ENCODE data around the gene ZNF503.
A peak's percentile ranks its signal among the peaks of the same experiment; 100 is the strongest.

The ZNF503 gene

GRCh38 chr10:75379212-75379724, 22.3 kb downstream of the ZNF503 start:
- no peak overlapping the region for H3K4me2 ChIP-seq (ENCODE audit: low read length)
- no peaks in the 10 kb centered on the region for H3K79me1 ChIP-seq (ENCODE audit: low read length)
- no peak overlapping the region for H3K18ac ChIP-seq (ENCODE audit: low read length)
- H3K36me3 ChIP-seq (ENCODE audit: control insufficient read depth in 1 of 2, insufficient read depth in 2 of 2, low read length in 2 of 2): no peaks in the 10 kb centered on the region
- no peaks in the 10 kb centered on the region for H3K27me3 ChIP-seq (ENCODE audit: insufficient read depth, low read length)
- H2AK5ac ChIP-seq (ENCODE audit: low read length): no peak overlapping the region
- H2BK5ac ChIP-seq (ENCODE audit: low read depth, low read length, poor library complexity): no peak overlapping the region
- no peak overlapping the region for H3K9ac ChIP-seq (ENCODE audit: low read length)
- H2BK12ac ChIP-seq (ENCODE audit: low read length): no peak overlapping the region
- no peaks in the 10 kb centered on the region for H3K4me1 ChIP-seq (ENCODE audit: control insufficient read depth in 1 of 2, insufficient read depth in 2 of 2, low read length in 2 of 2)
- H4K8ac ChIP-seq (ENCODE audit: low read depth, low read length): no peak overlapping the region
- no peak overlapping the region for H3K27ac ChIP-seq (ENCODE audit: low read depth, low read length)
- H2BK120ac ChIP-seq (ENCODE audit: insufficient read depth, low read length, poor library complexity): no peak overlapping the region
- H3K79me2 ChIP-seq (ENCODE audit: control insufficient read depth, insufficient read depth, low read length, poor library complexity): no peaks in the 10 kb centered on the region
- H4K91ac ChIP-seq (ENCODE audit: low read depth, low read length): no peak overlapping the region
- no peak overlapping the region for H2AFZ ChIP-seq (ENCODE audit: insufficient read depth, low read length, poor library complexity)
- H3K4me3 ChIP-seq (ENCODE audit: low read depth, low read length): no peak overlapping the region
- H3K4ac ChIP-seq (ENCODE audit: low read depth, low read length): no peak overlapping the region
- H4K12ac ChIP-seq (ENCODE audit: low read depth, low read length): no peak overlapping the region
- DNase-seq: no peak
- H3K14ac ChIP-seq (ENCODE audit: low read length): no peak overlapping the region
- no peak overlapping the region for H3K23ac ChIP-seq (ENCODE audit: low read length)
- no peaks in the 10 kb centered on the region for H3K9me3 ChIP-seq (ENCODE audit: insufficient read depth, low read depth, low read length)
- no CpG with 5 or more reads among the region's 10 CpGs for WGBS (ENCODE audit: extremely low coverage, insufficient coverage, insufficient read length)

- H2BK120ac ChIP-seq (ENCODE audit: insufficient read depth, low read length, poor library complexity): no peak overlapping the region
- H2AK5ac ChIP-seq (ENCODE audit: low read length): no peak overlapping the region
- no peak overlapping the region for H3K9ac ChIP-seq (ENCODE audit: low read length)
- H3K4me1 ChIP-seq (ENCODE audit: control insufficient read depth in 1 of 2, insufficient read depth in 2 of 2, low read length in 2 of 2): no peaks in the 10 kb centered on the region
- no peak overlapping the region for H3K4ac ChIP-seq (ENCODE audit: low read depth, low read length)
- no peaks in the 10 kb centered on the region for H3K27me3 ChIP-seq (ENCODE audit: insufficient read depth, low read length)
- H4K12ac ChIP-seq (ENCODE audit: low read depth, low read length): no peak overlapping the region
- H3K9me3 ChIP-seq (ENCODE audit: insufficient read depth, low read depth, low read length): no peaks in the 10 kb centered on the region
- H3K18ac ChIP-seq (ENCODE audit: low read length): no peak overlapping the region
- H3K27ac ChIP-seq (ENCODE audit: low read depth, low read length): no peak overlapping the region
- no peaks in the 10 kb centered on the region for H3K79me2 ChIP-seq (ENCODE audit: control insufficient read depth, insufficient read depth, low read length, poor library complexity)
- no peak overlapping the region for H2BK5ac ChIP-seq (ENCODE audit: low read depth, low read length, poor library complexity)
- H3K4me2 ChIP-seq (ENCODE audit: low read length): no peak overlapping the region
- no peak overlapping the region for H4K8ac ChIP-seq (ENCODE audit: low read depth, low read length)
- no peak for DNase-seq
- no CpG with 5 or more reads among the region's 2 CpGs for WGBS (ENCODE audit: extremely low coverage, insufficient coverage, insufficient read length)
- H2AFZ ChIP-seq (ENCODE audit: insufficient read depth, low read length, poor library complexity): no peak overlapping the region
- no peaks in the 10 kb centered on the region for H3K36me3 ChIP-seq (ENCODE audit: control insufficient read depth in 1 of 2, insufficient read depth in 2 of 2, low read length in 2 of 2)
- no peak overlapping the region for H4K91ac ChIP-seq (ENCODE audit: low read depth, low read length)
- H3K4me3 ChIP-seq (ENCODE audit: low read depth, low read length): no peak overlapping the region
- H3K14ac ChIP-seq (ENCODE audit: low read length): no peak overlapping the region
- no peak overlapping the region for H2BK12ac ChIP-seq (ENCODE audit: low read length)
- no peak overlapping the region for H3K23ac ChIP-seq (ENCODE audit: low read length)
- H3K79me1 ChIP-seq (ENCODE audit: low read length): no peaks in the 10 kb centered on the region
Measured at GRCh38 chr10:75378379-75378778, 23.2 kb downstream of the ZNF503 start.

- no peak overlapping the region for H2AFZ ChIP-seq (ENCODE audit: insufficient read depth, low read length, poor library complexity)
Measured at GRCh38 chr10:75377869-75378268, 23.7 kb downstream of the ZNF503 start.

GRCh38 chr10:75375838-75376237, 25.7 kb downstream of the ZNF503 start:
- no peak overlapping the region for H3K4me3 ChIP-seq (ENCODE audit: low read depth, low read length)
- H3K4ac ChIP-seq (ENCODE audit: low read depth, low read length): no peak overlapping the region
- H3K79me1 ChIP-seq (ENCODE audit: low read length): no peaks in the 10 kb centered on the region
- H3K4me1 ChIP-seq (ENCODE audit: control insufficient read depth in 1 of 2, insufficient read depth in 2 of 2, low read length in 2 of 2): no peaks in the 10 kb centered on the region
- H2AFZ ChIP-seq (ENCODE audit: insufficient read depth, low read length, poor library complexity): no peak overlapping the region
- WGBS (ENCODE audit: extremely low coverage, insufficient coverage, insufficient read length): no CpG with 5 or more reads among the region's 2 CpGs
- no peaks in the 10 kb centered on the region for H3K36me3 ChIP-seq (ENCODE audit: control insufficient read depth in 1 of 2, insufficient read depth in 2 of 2, low read length in 2 of 2)
- no peaks in the 10 kb centered on the region for H3K79me2 ChIP-seq (ENCODE audit: control insufficient read depth, insufficient read depth, low read length, poor library complexity)
- no peak overlapping the region for H2BK120ac ChIP-seq (ENCODE audit: insufficient read depth, low read length, poor library complexity)
- H2AK5ac ChIP-seq (ENCODE audit: low read length): no peak overlapping the region
- no peak overlapping the region for H3K23ac ChIP-seq (ENCODE audit: low read length)
- H3K4me2 ChIP-seq (ENCODE audit: low read length): no peak overlapping the region
- H4K8ac ChIP-seq (ENCODE audit: low read depth, low read length): no peak overlapping the region
- no peaks in the 10 kb centered on the region for H3K9me3 ChIP-seq (ENCODE audit: insufficient read depth, low read depth, low read length)
- H2BK12ac ChIP-seq (ENCODE audit: low read length): no peak overlapping the region
- peak in 1 of 2 donors; percentile 19 for DNase-seq
- no peak overlapping the region for H4K12ac ChIP-seq (ENCODE audit: low read depth, low read length)
- no peak overlapping the region for H3K14ac ChIP-seq (ENCODE audit: low read length)
- no peak overlapping the region for H3K9ac ChIP-seq (ENCODE audit: low read length)
- H3K27ac ChIP-seq (ENCODE audit: low read depth, low read length): no peak overlapping the region
- no peaks in the 10 kb centered on the region for H3K27me3 ChIP-seq (ENCODE audit: insufficient read depth, low read length)
- H2BK5ac ChIP-seq (ENCODE audit: low read depth, low read length, poor library complexity): no peak overlapping the region
- no peak overlapping the region for H4K91ac ChIP-seq (ENCODE audit: low read depth, low read length)
- H3K18ac ChIP-seq (ENCODE audit: low read length): no peak overlapping the region

More at GRCh38 chr10:75377869-75378268, 23.7 kb downstream of the ZNF503 start:
- H4K8ac ChIP-seq (ENCODE audit: low read depth, low read length): no peak overlapping the region
- no CpG with 5 or more reads among the region's 3 CpGs for WGBS (ENCODE audit: extremely low coverage, insufficient coverage, insufficient read length)
- H3K9me3 ChIP-seq (ENCODE audit: insufficient read depth, low read depth, low read length): no peaks in the 10 kb centered on the region
- no peak overlapping the region for H4K12ac ChIP-seq (ENCODE audit: low read depth, low read length)
- no peak overlapping the region for H2BK120ac ChIP-seq (ENCODE audit: insufficient read depth, low read length, poor library complexity)
- H3K27me3 ChIP-seq (ENCODE audit: insufficient read depth, low read length): no peaks in the 10 kb centered on the region
- no peak overlapping the region for H4K91ac ChIP-seq (ENCODE audit: low read depth, low read length)
- DNase-seq: no peak
- H3K14ac ChIP-seq (ENCODE audit: low read length): no peak overlapping the region
- no peak overlapping the region for H2AK5ac ChIP-seq (ENCODE audit: low read length)
- H3K23ac ChIP-seq (ENCODE audit: low read length): no peak overlapping the region
- H3K27ac ChIP-seq (ENCODE audit: low read depth, low read length): no peak overlapping the region
- no peaks in the 10 kb centered on the region for H3K4me1 ChIP-seq (ENCODE audit: control insufficient read depth in 1 of 2, insufficient read depth in 2 of 2, low read length in 2 of 2)
- no peak overlapping the region for H3K18ac ChIP-seq (ENCODE audit: low read length)
- H3K4me3 ChIP-seq (ENCODE audit: low read depth, low read length): no peak overlapping the region
- no peak overlapping the region for H2BK12ac ChIP-seq (ENCODE audit: low read length)
- H3K9ac ChIP-seq (ENCODE audit: low read length): no peak overlapping the region
- H3K79me2 ChIP-seq (ENCODE audit: control insufficient read depth, insufficient read depth, low read length, poor library complexity): no peaks in the 10 kb centered on the region
- H3K4ac ChIP-seq (ENCODE audit: low read depth, low read length): no peak overlapping the region
- H3K36me3 ChIP-seq (ENCODE audit: control insufficient read depth in 1 of 2, insufficient read depth in 2 of 2, low read length in 2 of 2): no peaks in the 10 kb centered on the region
- H3K4me2 ChIP-seq (ENCODE audit: low read length): no peak overlapping the region
- no peaks in the 10 kb centered on the region for H3K79me1 ChIP-seq (ENCODE audit: low read length)
- no peak overlapping the region for H2BK5ac ChIP-seq (ENCODE audit: low read depth, low read length, poor library complexity)
